CD14-positive monocyte (primary cell): ENCODE measurements around the gene KCNJ5. TPM values are rescaled to one million over a fixed set of nuclear protein-coding genes. Genes with fewer than 3 reads are reported as not detected.

ENCODE experiments used
- DNase-seq, 3 donors: peaks; one replicate each; pipeline ENCODE4 v3.0.0-alpha.2; 2011 to 2022
- H2AFZ ChIP-seq: 2 replicates; pipeline ENCODE4 v1.6.0; 2012; ENCODE audit warnings: mild to moderate bottlenecking, low read depth, low read length, inconsistent platforms; ENCODE audit not compliant: insufficient read depth, poor library complexity, severe bottlenecking
- H3K27ac ChIP-seq, 2 donors: 1 replicate in 1 of 2; 2 replicates in 1 of 2; pipeline ENCODE4 v1.5.1; 2012 to 2013; ENCODE audit warnings: low read length in 2 of 2, control low read depth in 1 of 2, inconsistent platforms in 1 of 2, low read depth in 1 of 2, mild to moderate bottlenecking in 1 of 2
- H3K27me3 ChIP-seq, 2 donors: one replicate each; pipeline versions ENCODE4 v1.6.0 to v1.6.1; 2011 to 2013; ENCODE audit warnings: low read length in 2 of 2; ENCODE audit not compliant: control insufficient read depth in 2 of 2, insufficient read depth in 2 of 2
- H3K36me3 ChIP-seq, 2 donors: replicated peaks in 1 of 2; 1 replicate in 1 of 2; 2 replicates in 1 of 2; pipeline versions ENCODE4 v1.5.1 to v1.6.1; 2012 to 2013; ENCODE audit warnings: low read length in 2 of 2, control low read depth in 1 of 2, inconsistent platforms in 1 of 2, mild to moderate bottlenecking in 1 of 2; ENCODE audit not compliant: insufficient read depth in 2 of 2, control insufficient read depth in 1 of 2
- H3K4me1 ChIP-seq, 2 donors: 1 replicate in 1 of 2; 2 replicates in 1 of 2; pipeline versions ENCODE4 v1.5.1 to v1.6.1; 2012 to 2013; ENCODE audit warnings: low read length in 2 of 2, control low read depth in 1 of 2, inconsistent platforms in 1 of 2, mild to moderate bottlenecking in 1 of 2, moderate library complexity in 1 of 2; ENCODE audit not compliant: insufficient read depth in 2 of 2, control insufficient read depth in 1 of 2
- H3K4me2 ChIP-seq: replicated peaks from 2 replicates; pipeline ENCODE3; 2012; ENCODE audit warnings: low read length, moderate library complexity, mild to moderate bottlenecking; ENCODE audit not compliant: poor library complexity, severe bottlenecking; ENCODE audit errors: extremely low read depth
- H3K4me3 ChIP-seq, 3 experiments: fragments of 200-600 bp in 1 of 3; sonication (generic) in 1 of 3; replicated peaks in 1 of 3; 1 replicate in 2 of 3; 2 replicates in 1 of 3; pipeline ENCODE4 v1.5.1; 2011 to 2013; ENCODE audit warnings: low read length in 3 of 3, mild to moderate bottlenecking in 3 of 3, control low read depth in 2 of 3, low read depth in 2 of 3, inconsistent platforms in 1 of 3, moderate library complexity in 1 of 3
- H3K79me2 ChIP-seq: 2 replicates; pipeline ENCODE4 v1.6.0; 2012; ENCODE audit warnings: mild to moderate bottlenecking, control low read depth, inconsistent platforms, low read length, moderate library complexity; ENCODE audit not compliant: insufficient read depth
- H3K9ac ChIP-seq: 2 replicates; pipeline ENCODE4 v1.6.0; 2017; ENCODE audit warnings: low read length, mild to moderate bottlenecking; ENCODE audit not compliant: insufficient read depth, poor library complexity, severe bottlenecking
- H3K9me3 ChIP-seq, 2 donors: replicated peaks in 1 of 2; 1 replicate in 1 of 2; 2 replicates in 1 of 2; pipeline versions ENCODE4 v1.5.1 to v1.6.1; 2012 to 2013; ENCODE audit warnings: low read length in 2 of 2, control low read depth in 1 of 2; ENCODE audit not compliant: control insufficient read depth in 1 of 2, insufficient read depth in 1 of 2
- H4K20me1 ChIP-seq: 2 replicates; pipeline ENCODE4 v1.6.0; 2012; ENCODE audit warnings: mild to moderate bottlenecking, low read length, control low read depth, moderate library complexity; ENCODE audit not compliant: insufficient read depth
- H3K27ac Mint-ChIP-seq, 7 donors: one replicate each; pipeline ENCODE4 v1.8.0; 2020; ENCODE audit warnings: mild to moderate bottlenecking in 7 of 7, mixed read lengths in 7 of 7, moderate library complexity in 6 of 7, inconsistent platforms in 2 of 7
- H3K27me3 Mint-ChIP-seq, 3 donors: one replicate each; pipeline ENCODE4 v1.8.0; 2021 to 2022; ENCODE audit warnings: low read depth in 3 of 3, mild to moderate bottlenecking in 3 of 3, mixed read lengths in 3 of 3, moderate library complexity in 3 of 3, inconsistent platforms in 1 of 3
- H3K36me3 Mint-ChIP-seq, 2 donors: one replicate each; pipeline ENCODE4 v1.8.0; 2020; ENCODE audit warnings: mixed read lengths in 2 of 2, inconsistent platforms in 1 of 2, mild to moderate bottlenecking in 1 of 2
- H3K4me1 Mint-ChIP-seq: one replicate; pipeline ENCODE4 v1.8.0; 2020; ENCODE audit warnings: mild to moderate bottlenecking, mixed read lengths
- H3K4me3 Mint-ChIP-seq, 2 donors: one replicate each; pipeline ENCODE4 v1.8.0; 2020; ENCODE audit warnings: mild to moderate bottlenecking in 2 of 2, mixed read lengths in 2 of 2, moderate library complexity in 1 of 2
- H3K9me3 Mint-ChIP-seq, 7 donors: one replicate each; pipeline ENCODE4 v1.8.0; 2020 to 2022; ENCODE audit warnings: mixed read lengths in 7 of 7, mild to moderate bottlenecking in 6 of 7, moderate library complexity in 6 of 7, inconsistent platforms in 2 of 7
- WGBS: methylation state at CpG from one replicate; pipeline ENCODE4 v1.1.5; 2013; ENCODE audit warnings: missing lambda C conversion rate; ENCODE audit not compliant: insufficient coverage; 5-methylcytosine and 5-hydroxymethylcytosine counted together
- intact Hi-C, 2 donors: fragments of 100-400 bp; cut with micrococcal nuclease; formaldehyde crosslinking; loops; one replicate each; pipeline versions ENCODE4 v1.15.0 to v1.15.1; 2023
- polyA plus RNA-seq, 3 donors: library from polyadenylated mRNA; depleted of rRNA in 1 of 3; unstranded in 2 of 3; stranded (reverse) in 1 of 3; fragments of 300-500 nt in 2 of 3; fragments of >200 nt in 1 of 3; fragmentation: Illumina TruSeq in 2 of 3; gene quantifications; 1 replicate in 2 of 3; 2 replicates in 1 of 3; pipeline ENCODE4 v1.2.3, GENCODE V29; 2012 to 2021
- TF ChIP-seq, protein P1 (sequence below): fragments of 200-600 bp; IDR thresholded peaks from one replicate; pipeline ENCODE4 v1.8.0; 2022; ENCODE audit warnings: antibody characterized with exemption, mild to moderate bottlenecking

Gene KCNJ5
- polyA plus RNA-seq, 3 donors: 0.03 TPM; not detected in 2

DNA sequence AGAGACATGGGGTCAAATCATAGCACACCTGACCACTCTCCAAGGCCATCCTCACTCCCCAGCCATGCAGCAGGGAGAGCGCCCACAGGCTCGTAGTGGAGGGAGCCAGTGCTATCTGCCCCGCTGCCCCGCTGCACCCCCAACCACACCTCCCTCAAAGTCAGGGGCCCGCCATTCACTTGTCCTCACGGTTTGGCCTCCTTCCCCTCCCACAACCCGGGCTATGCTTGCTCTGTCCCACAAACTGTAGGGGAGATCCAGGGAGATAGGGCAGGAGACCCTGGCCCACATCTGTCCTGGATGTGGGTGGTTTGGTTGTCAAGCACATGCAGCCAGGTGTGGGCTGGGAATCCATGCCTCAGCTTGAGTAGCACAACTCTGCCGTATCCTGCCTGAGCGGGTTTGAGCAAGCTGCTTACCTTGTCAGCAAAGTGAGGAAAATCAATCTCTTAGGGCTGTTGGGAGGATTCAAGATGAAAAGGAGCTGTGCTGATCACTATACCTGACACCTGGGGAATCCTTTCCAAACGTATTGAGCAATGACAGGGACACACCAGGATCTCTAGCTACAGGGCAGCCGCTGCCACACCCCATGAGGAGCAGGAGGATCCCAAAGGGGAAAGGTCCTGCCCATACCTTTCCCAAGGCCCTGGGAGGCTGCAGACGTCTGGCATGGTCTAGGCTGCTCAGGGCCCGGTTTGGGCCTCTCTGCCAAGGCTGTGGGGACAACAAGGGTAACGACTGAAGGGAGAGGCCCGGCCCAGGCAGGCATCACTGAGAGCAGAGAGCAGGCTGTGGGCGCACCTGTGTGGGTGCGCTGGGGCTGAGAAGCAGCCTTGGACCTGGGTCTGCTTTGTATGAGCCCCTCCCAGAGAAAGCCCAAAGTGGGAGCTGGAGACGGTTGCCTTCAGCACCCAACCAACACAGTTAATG lies 23.3 kb downstream of the KCNJ5 start:
- no peak for DNase-seq

DNA sequence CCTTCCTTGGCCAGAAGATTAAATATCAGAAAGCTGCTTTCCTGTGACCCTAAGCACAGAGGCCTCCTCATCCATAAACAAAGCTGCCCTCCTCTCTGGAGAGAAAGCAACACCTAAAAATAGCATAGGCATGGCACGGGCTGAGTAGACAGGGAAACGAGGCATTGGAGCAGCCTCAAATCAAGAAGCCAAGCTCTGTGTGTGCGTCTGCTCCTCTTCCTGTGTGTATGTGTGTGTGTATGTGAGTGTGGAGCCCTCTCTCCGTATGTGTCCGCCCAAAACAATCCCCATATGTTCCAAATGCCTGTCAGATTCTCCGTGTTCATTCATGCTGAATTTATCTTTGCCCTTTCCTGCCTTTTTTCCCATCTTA lies 24.0 kb downstream of the KCNJ5 start:
- H3K9me3 Mint-ChIP-seq: peaks cover 0 to 6% (median 1%) of the 10 kb centered on the region in 7 donors
- no peak overlapping the region for H3K9ac ChIP-seq
- no peaks in the 10 kb centered on the region for H3K36me3 Mint-ChIP-seq
- WGBS: 79% methylated on average over 3 of the region's 6 CpGs
- no peaks in the 10 kb centered on the region for H3K36me3 ChIP-seq
- intact Hi-C loops: no loop called here
- H2AFZ ChIP-seq: no peak overlapping the region
- H4K20me1 ChIP-seq: no peaks in the 10 kb centered on the region
- H3K27ac ChIP-seq: no peak overlapping the region
- H3K27me3 Mint-ChIP-seq: peaks cover 0 to 1% (median 1%) of the 10 kb centered on the region in 3 donors
- no peaks in the 10 kb centered on the region for H3K9me3 ChIP-seq
- no peak overlapping the region for H3K27ac Mint-ChIP-seq
- H3K4me3 ChIP-seq: no peak overlapping the region
- H3K27me3 ChIP-seq: no peaks in the 10 kb centered on the region
- H3K4me2 ChIP-seq: no peak overlapping the region
- TF ChIP-seq, protein P1, sequence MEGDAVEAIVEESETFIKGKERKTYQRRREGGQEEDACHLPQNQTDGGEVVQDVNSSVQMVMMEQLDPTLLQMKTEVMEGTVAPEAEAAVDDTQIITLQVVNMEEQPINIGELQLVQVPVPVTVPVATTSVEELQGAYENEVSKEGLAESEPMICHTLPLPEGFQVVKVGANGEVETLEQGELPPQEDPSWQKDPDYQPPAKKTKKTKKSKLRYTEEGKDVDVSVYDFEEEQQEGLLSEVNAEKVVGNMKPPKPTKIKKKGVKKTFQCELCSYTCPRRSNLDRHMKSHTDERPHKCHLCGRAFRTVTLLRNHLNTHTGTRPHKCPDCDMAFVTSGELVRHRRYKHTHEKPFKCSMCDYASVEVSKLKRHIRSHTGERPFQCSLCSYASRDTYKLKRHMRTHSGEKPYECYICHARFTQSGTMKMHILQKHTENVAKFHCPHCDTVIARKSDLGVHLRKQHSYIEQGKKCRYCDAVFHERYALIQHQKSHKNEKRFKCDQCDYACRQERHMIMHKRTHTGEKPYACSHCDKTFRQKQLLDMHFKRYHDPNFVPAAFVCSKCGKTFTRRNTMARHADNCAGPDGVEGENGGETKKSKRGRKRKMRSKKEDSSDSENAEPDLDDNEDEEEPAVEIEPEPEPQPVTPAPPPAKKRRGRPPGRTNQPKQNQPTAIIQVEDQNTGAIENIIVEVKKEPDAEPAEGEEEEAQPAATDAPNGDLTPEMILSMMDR: no peak
- no peak for DNase-seq
- no peaks in the 10 kb centered on the region for H3K79me2 ChIP-seq
- H3K4me1 ChIP-seq: peaks cover 7 to 9% of the 10 kb centered on the region in 2 donors
- H3K4me3 Mint-ChIP-seq: no peak overlapping the region
- H3K4me1 Mint-ChIP-seq: peaks cover 17% of the 10 kb centered on the region

More for the DNA sequence above, 23.3 kb downstream of the KCNJ5 start:
- no peak overlapping the region for H3K9ac ChIP-seq
- H3K27me3 ChIP-seq: no peaks in the 10 kb centered on the region
- Mint-ChIP-seq H3K4me3 (no peak overlapping the region), H3K36me3 (no peaks in the 10 kb centered on the region), H3K27ac (no peak overlapping the region), H3K4me1 (peaks cover 18% of the 10 kb centered on the region), H3K27me3 (peaks cover 0 to 1% (median 1%) of the 10 kb centered on the region in 3 donors), H3K9me3 (peaks cover 0 to 6% (median 1%) of the 10 kb centered on the region in 7 donors)
- no peak overlapping the region for H3K4me2 ChIP-seq
- peaks cover 5 to 7% of the 10 kb centered on the region in 2 donors for H3K4me1 ChIP-seq
- TF ChIP-seq, protein P1: no peak
- H3K79me2 ChIP-seq: no peaks in the 10 kb centered on the region
- H2AFZ ChIP-seq: no peak overlapping the region
- WGBS: 96% methylated on average over 14 of the region's 18 CpGs
- H3K9me3 ChIP-seq: no peaks in the 10 kb centered on the region
- no peak overlapping the region for H3K27ac ChIP-seq
- no peaks in the 10 kb centered on the region for H3K36me3 ChIP-seq
- intact Hi-C loops: no loop called here
- H3K4me3 ChIP-seq: no peak overlapping the region
- no peaks in the 10 kb centered on the region for H4K20me1 ChIP-seq
